GM19395 (cell line): Measurements from ENCODE around the gene ACSS2.
A peak's percentile ranks its signal among the peaks of the same experiment; 100 is the strongest.
"Not testable (repeated sequence)": the region's sequence is repeated elsewhere in the genome, so short reads cannot be mapped to it uniquely, and the experiment has no call there.

Experiments used
- ATAC-seq: cut with Tn5 transposase; IDR thresholded peaks from one replicate; pipeline ENCODE4 v1.9.1; 2021; ENCODE audit warnings: mild to moderate bottlenecking, moderate library complexity; ENCODE audit not compliant: unreplicated experiment

ACSS2 gene

GRCh38 chr20:34873583-34874093, 2.8 kb upstream of the ACSS2 start:
- ATAC-seq, result no peak

- ATAC-seq, result no peak
These were observed 2.2 kb upstream of the ACSS2 start for GRCh38 chr20:34874094-34874654.

- ATAC-seq, result peak; percentile 59
These were observed 588 bp upstream of the ACSS2 start for GRCh38 chr20:34875642-34876405.

DNA sequence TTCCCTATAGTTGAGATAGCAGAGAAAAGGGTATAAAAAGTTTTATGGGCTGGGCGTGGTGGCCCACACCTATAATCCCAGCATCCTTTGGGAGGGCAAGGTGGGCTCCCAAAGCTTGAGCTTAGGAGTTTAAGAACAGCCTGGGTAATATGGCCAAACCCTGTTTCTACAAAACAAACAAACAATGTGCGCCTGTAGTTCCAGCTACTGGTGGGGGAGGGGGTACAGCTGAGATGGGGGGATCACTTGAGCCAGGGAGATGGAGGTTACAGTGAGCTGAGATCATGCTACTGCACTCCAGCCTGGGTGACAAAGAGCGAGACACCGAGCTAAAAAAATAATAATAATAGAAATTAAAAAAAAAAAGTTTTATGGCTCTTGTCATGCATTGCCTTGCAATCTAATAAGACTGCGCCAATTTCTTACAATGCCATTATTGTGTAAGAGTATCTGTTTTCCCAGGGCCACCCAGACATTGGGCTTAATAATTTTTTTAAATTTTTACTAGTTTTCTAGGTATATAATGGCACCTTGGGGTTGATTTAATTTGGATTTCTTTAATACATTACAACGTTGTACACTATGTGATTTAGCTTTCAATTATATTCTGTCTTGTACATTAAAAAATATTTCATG, 3.9 kb downstream of the ACSS2 start:
- ATAC-seq, result no peak

DNA sequence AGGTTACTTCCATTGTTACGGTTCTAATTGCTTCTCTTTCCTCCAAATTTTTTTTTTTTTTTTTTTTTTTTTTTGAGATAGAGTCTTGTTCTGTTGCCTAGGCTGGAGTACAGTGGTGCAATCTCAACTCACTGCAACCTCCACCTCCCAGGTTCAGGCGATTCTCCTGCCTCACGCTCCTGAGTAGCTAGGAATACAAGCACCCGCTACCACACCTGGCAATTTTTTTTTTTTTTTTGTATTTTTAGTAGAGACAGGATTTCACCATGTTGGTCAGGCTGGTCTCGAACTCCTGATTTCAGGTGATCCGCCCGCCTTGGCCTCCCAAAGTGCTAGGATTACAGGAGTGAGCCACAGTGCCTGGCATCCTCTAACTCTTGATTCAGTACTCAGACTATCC, 4.6 kb downstream of the ACSS2 start:
- not testable (repeated sequence) for ATAC-seq

DNA sequence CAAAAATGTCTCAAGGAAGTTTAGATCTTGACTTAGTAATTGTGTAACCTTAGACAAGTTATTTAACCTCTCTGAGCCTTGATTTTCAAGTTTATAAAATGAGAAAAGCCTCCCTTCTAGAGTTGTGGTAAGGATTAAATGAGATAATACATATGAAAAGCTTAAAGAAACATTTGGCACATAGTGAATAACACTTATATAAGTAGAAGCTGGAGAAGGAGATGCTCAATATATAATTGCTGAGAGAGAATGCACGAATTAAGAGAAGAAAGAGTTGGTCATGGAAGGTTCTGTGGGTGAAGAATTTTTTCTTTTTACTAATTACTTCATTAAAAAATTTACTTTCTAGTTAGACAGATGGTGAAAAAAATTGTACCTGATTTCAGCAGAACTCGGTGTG, 5.3 kb downstream of the ACSS2 start:
- ATAC-seq, result no peak

GRCh38 chr20:34883087-34883688, 6.8 kb downstream of the ACSS2 start:
- ATAC-seq, result no peak

- ATAC-seq, result no peak
These were observed 7.4 kb downstream of the ACSS2 start for GRCh38 chr20:34883809-34884208.

DNA sequence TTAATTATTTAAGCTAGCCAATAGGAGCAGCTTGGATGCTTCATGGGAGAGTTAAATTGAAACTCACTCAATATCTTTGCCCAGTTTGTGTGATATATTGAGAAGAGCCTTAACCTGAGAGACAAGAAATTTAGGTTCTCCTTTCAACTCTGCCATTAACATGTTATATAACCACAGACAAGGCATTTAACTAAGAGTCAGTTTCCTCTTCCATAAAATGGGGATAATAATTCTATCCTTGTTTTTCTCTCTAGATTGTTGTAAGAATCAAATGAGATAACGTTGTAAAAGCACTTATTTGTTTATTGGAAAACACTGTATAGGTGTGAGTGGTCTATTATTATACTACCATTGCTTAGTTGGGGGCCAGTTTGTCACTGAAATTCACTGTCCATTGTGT, 7.8 kb downstream of the ACSS2 start:
- no peak for ATAC-seq

DNA sequence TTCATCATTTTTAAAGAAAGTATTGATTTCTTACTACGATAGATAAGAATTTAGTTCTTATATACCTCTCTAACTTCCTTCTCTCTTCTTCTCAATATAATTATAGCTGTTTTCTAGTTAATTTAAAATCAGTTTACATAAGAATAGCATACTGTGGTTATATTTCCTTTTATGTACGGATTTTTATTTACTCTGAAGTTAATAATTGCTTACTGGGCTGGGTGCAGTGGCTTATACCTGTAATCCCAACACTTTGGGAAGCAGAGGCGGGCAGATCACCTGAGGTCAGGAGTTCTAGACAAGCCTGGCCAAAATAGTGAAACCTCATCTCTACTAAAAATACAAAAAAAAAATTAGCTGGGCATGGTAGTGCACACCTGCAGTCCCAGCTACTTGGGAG, 9.7 kb downstream of the ACSS2 start:
- no peak for ATAC-seq

GRCh38 chr20:34887023-34887422, 10.6 kb downstream of the ACSS2 start:
- no peak for ATAC-seq

- no peak for ATAC-seq
These were observed 12.1 kb downstream of the ACSS2 start for GRCh38 chr20:34888468-34888867.

DNA sequence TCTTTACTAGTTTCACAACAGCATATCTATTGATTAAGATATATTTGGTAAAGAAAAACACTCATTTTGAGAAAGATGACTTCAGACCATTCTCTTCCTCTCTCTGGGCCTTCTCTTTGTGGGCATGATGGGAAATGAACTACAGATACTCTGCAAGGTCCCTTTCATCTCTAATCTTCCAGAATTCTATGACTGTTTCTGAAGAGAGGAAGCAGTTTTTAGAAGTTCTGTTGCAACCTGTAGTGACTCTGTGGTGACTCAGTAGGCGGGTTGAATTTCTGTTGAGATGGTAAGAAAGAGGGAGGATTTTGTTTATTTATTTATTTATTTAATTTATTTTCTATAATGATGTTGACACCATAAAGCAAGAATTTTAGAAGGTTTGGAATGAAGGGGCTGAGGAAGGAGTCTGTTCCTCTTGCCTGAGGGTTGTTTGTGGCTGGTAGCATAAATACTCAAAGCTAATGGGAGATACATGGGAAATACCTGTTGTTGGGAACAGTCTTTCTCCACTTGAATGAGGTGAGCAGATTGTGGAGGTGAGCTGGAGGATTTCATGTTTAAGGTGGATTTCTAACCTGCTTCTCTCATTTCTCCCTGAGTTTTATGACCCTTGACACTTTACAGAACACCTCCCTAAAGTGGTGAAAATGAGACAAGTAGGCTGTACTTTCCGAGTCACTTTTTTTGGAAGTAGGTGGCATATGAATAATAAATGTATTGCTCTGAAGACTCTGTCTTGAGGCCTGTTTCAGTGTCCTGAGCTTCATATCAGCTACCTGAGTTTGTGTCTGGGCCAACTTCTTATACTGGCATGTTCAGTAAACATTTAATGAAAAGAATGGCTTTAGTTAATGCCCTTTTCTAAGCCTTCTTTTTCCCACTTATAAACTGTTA, 15.0 kb downstream of the ACSS2 start:
- ATAC-seq, result no peak

- ATAC-seq, result no peak
These were observed 16.3 kb downstream of the ACSS2 start for GRCh38 chr20:34892671-34893070.

DNA sequence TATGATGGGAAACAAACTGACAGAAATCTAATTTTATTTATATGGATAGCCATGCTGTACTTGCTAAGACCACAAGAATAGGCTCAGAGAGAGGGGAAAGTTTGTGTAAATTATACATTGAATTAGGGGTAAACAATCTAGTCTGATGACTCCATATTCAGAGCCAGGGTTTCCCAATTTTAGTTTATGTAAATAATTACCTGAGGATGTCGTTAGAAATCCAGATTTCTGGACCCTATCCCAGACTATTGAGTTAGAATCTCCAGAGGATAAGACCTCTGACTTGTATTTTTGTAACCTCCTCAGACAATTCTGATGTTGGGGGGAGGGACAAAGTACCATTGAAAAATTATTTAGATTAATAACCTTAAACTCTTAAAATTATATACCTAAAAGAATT, 18.3 kb downstream of the ACSS2 start:
- no peak for ATAC-seq

DNA sequence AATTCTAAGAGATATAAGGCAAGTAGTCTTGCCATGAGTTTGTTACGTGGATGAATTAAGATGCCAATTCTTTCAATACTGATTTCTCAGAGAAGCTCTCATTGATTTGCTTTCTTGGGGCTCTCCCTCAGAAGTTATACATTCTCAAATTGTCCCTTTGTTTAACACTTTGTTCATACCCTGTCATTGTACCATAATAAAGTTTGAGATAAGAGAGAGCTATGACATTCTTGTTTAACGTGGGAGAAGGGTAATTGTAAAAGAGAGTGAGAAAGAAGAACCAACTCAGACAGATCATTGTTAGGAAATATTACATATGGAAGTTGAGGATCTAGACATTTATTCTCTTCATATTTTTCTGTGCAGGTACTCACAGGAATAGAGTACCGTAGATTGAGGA, 19.1 kb downstream of the ACSS2 start:
- no peak for ATAC-seq

- ATAC-seq, result no peak
These were observed 19.7 kb downstream of the ACSS2 start for GRCh38 chr20:34896086-34896621.

- ATAC-seq, result not testable (repeated sequence)
These were observed 21.7 kb downstream of the ACSS2 start for GRCh38 chr20:34898129-34898528.

- ATAC-seq, result not testable (repeated sequence)
These were observed 22.3 kb downstream of the ACSS2 start for GRCh38 chr20:34898731-34899130.

GRCh38 chr20:34904202-34904621, 27.8 kb downstream of the ACSS2 start:
- no peak for ATAC-seq
